Activated CD8-positive, alpha-beta T cell treated with anti-CD3 and anti-CD28 coated beads, Interleukin-2, amount 10 ng/mL, durations not matched to agents 7 days and 5 days (primary cell): ENCODE measurements around the gene MTHFD1L. TPM values are rescaled to one million over a fixed set of nuclear protein-coding genes. Genes with fewer than 3 reads are reported as not detected.
"Not testable (repeated sequence)": the region's sequence is repeated elsewhere in the genome, so short reads cannot be mapped to it uniquely, and the experiment has no call there.

Experiments
- ATAC-seq: fragments of 150-1000 bp; cut with Tn5 transposase; one replicate; pipeline ENCODE4 v1.10.0; 2021; ENCODE audit warnings: moderate library complexity
- CTCF ChIA-PET: fragments of 350-600 bp; sonication (Branson Sonifier 250); formaldehyde crosslinking; loops from one replicate; lab custom pipeline; 2021; ENCODE audit warnings: antibody characterized with exemption; lab: Charles Lee
- POLR2A ChIA-PET: fragments of 350-600 bp; sonication (Branson Sonifier 250); formaldehyde crosslinking; loops from one replicate; lab custom pipeline; 2021; ENCODE audit warnings: antibody characterized with exemption; lab: Charles Lee
- DNase-seq: peaks from one replicate; pipeline ENCODE4 v3.0.0-alpha.2; 2020
- H3K27ac Mint-ChIP-seq: one replicate; pipeline ENCODE4 v1.8.0; 2021; ENCODE audit warnings: mild to moderate bottlenecking, mixed read lengths
- H3K27me3 Mint-ChIP-seq: one replicate; pipeline ENCODE4 v1.8.0; 2021; ENCODE audit warnings: low read depth, mixed read lengths
- H3K36me3 Mint-ChIP-seq: one replicate; pipeline ENCODE4 v1.8.0; 2021; ENCODE audit warnings: low read depth, mixed read lengths
- H3K4me1 Mint-ChIP-seq: one replicate; pipeline ENCODE4 v1.8.0; 2021; ENCODE audit warnings: low read depth, mixed read lengths
- H3K4me3 Mint-ChIP-seq: one replicate; pipeline ENCODE4 v1.8.0; 2021; ENCODE audit warnings: mild to moderate bottlenecking, mixed read lengths
- H3K9me3 Mint-ChIP-seq: one replicate; pipeline ENCODE4 v1.8.0; 2022; ENCODE audit warnings: mixed read lengths; ENCODE audit not compliant: insufficient read depth
- total RNA-seq, 2 experiments: library from RNA; stranded (reverse); gene quantifications; one replicate each; pipeline ENCODE4 v1.2.3, GENCODE V29; 2021

MTHFD1L gene
- total RNA-seq, 2 experiments from 2014 or later = 59.7 to 62.3 TPM

DNA sequence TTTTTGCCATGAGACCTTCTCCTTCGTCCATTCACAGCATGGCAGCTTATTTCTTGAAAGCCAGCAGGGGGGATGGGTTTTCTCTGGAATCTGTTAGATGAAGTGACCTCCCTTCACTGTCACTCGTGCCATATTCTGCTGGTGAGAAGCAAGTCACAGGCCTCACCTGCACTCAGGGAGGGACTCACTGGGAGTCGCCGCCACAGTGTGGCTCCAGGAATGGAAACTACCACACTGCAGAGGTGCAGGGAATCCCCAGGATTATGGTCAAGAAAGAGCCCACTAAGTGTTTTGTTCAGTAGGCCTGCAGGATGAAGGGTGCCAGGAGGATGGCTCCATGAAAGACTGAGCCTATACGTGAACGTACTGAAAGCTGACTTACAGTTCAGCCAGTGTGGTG is 213.2 kb downstream of the MTHFD1L start:
- Mint-ChIP-seq H3K36me3 (peaks cover 23% of the 10 kb centered on the region), H3K27me3 (no peaks in the 10 kb centered on the region), H3K9me3 (peaks cover 4% of the 10 kb centered on the region), H3K4me1 (no peaks in the 10 kb centered on the region), H3K4me3 (no peak overlapping the region), H3K27ac (peak overlapping the region; percentile 47)
- DNase-seq = no peak
- POLR2A ChIA-PET = no interaction called here
- ATAC-seq = no peak
- CTCF ChIA-PET = interaction anchor here (1.0 kb wide), 1 partner anchor 246 kb away, joined by 3 read pairs; no protein-coding TSS in a partner anchor

DNA sequence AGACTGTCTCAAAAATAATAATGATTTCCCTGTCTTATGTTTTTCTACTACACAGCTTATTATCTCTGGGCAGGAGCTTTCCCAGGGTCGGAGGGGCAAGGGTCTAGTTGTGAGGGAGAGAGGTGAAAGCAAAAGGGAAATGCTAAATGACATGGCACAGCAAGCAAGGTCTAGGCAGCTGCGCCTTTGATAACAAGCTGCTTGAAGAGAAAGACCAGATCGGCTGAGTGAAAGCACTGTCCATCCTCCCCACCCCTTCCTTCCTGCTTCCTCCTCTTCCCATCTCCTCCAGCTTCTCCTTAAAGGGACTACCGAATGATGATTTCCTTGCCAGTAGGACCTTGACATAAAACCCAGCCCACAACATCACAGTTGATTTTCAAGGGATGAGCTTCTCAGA is 216.2 kb downstream of the MTHFD1L start:
- POLR2A ChIA-PET = no interaction called here
- Mint-ChIP-seq H3K27ac (no peak overlapping the region), H3K27me3 (no peaks in the 10 kb centered on the region), H3K4me3 (no peak overlapping the region), H3K36me3 (peaks cover 16% of the 10 kb centered on the region), H3K4me1 (no peaks in the 10 kb centered on the region), H3K9me3 (no peaks in the 10 kb centered on the region)
- DNase-seq = no peak
- CTCF ChIA-PET = interaction anchor here (1.1 kb wide), 3 partner anchors 75 to 243 kb away, joined by 3 read pairs; no protein-coding TSS in a partner anchor
- no peak for ATAC-seq

DNA sequence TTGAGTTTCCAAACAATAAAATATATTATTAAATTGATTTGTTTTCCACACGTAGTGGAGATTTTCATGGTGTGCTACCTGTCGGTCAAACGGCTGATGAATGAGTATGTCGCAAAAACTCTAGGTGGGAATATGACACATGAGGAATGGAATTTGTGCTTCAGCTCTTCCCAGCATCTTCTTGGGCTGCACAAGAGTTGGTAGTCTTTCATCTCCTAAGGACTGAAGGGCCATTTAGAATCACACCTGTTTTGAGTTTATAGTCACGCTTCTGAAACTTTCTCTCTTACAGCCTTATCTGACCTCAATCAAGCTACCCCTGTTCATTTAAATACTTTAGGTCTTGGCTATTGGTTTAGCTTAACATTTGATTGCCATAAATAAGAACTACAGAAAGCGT is 216.6 kb downstream of the MTHFD1L start:
- no peaks in the 10 kb centered on the region for H3K4me1 Mint-ChIP-seq
- ChIA-PET POLR2A (no interaction called here), CTCF (interaction anchor here (1.1 kb wide), 3 partner anchors 75 to 242 kb away, joined by 3 read pairs; no protein-coding TSS in a partner anchor)
- H3K9me3 Mint-ChIP-seq = no peaks in the 10 kb centered on the region
- DNase-seq = no peak
- no peak overlapping the region for H3K27ac Mint-ChIP-seq
- no peak for ATAC-seq
- H3K27me3 Mint-ChIP-seq = no peaks in the 10 kb centered on the region
- H3K36me3 Mint-ChIP-seq = peaks cover 14% of the 10 kb centered on the region
- no peak overlapping the region for H3K4me3 Mint-ChIP-seq

DNA sequence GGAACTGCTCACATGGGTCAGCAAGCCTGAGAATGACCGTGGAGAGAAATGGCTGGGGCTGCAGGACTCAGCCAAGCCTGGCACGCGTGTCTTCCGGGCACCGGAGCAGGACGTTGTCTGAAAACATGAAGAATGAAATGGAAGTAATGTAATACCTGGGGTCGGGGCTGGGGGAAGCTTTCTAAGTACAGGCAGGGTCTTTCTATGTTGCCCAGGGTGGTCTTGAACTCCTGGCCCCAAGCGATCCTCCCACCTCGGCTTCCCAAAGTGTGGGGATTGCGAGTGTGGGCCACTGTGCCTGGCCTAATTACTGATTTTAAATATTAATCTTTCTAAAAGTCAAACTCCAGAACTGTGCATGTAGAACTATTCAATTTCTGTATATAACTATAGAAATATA is 218.8 kb downstream of the MTHFD1L start:
- ATAC-seq (no peak), DNase-seq (no peak)
- ChIA-PET POLR2A (no interaction called here), CTCF (interaction anchor here (1.0 kb wide), 1 partner anchor 71 kb away, joined by 3 read pairs; no protein-coding TSS in a partner anchor)
- H3K36me3 Mint-ChIP-seq = no peaks in the 10 kb centered on the region
- no peaks in the 10 kb centered on the region for H3K27me3 Mint-ChIP-seq
- no peak overlapping the region for H3K4me3 Mint-ChIP-seq
- H3K9me3 Mint-ChIP-seq = no peaks in the 10 kb centered on the region
- no peak overlapping the region for H3K27ac Mint-ChIP-seq
- H3K4me1 Mint-ChIP-seq = no peaks in the 10 kb centered on the region

DNA sequence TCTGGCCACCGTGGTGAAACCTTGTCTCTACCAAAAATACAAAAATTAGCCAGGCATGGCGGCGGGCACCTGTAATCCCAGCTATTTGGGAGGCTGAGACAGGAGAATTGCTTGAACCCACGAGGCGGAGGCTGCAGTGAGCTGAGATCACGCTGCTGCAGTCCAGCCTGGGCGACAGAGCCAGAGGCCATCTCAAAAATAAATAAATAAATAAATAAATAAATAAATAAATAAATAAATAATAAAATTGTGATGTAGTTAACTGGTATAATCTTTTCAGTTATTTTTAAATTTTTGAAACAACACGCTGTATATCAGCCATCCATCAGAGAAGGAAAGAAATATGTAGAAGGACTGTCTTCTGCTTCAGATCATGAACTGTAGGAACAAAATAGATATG is 221.6 kb downstream of the MTHFD1L start:
- H3K27ac Mint-ChIP-seq, POLR2A ChIA-PET, ATAC-seq: not testable (repeated sequence)

DNA sequence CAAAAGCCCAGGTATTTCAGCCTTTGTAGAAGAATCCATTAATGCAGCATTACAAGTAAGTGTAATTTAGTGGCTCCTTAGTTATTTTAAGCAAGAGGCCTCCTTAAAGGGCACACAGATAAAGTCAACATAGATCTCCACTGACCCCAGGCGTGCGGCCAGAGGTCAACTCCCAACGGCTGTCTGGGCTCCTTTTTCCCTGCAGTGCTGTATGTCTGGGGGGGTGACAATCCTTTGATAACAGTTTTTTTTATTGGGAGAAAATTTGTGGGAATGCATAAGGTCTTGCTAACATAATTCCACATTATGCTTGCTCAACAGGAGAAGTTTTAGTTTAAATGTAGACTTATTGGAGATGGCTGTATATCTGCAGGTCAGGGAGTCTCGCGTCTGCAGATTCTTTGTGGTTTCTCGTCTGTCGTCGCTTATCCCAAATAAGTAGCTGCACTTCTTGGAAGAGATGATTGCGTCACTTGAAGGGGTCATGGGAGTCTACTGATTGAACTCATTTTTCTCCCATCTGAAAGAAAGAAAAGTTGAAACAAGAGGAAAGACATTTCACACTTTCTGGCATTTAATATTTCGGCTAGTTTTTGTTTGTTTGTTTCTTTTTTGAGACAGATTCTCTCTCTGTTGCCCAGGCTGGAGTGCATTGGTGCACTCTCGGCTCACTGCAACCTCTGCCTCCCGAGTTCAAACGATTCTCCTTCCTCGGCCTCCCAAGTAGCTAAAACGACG is 222.5 kb downstream of the MTHFD1L start:
- POLR2A ChIA-PET = no interaction called here
- DNase-seq = no peak
- ATAC-seq = no peak

More for the DNA sequence above, 221.6 kb downstream of the MTHFD1L start:
- CTCF ChIA-PET, H3K27me3 Mint-ChIP-seq, DNase-seq, H3K4me3 Mint-ChIP-seq, H3K4me1 Mint-ChIP-seq, H3K9me3 Mint-ChIP-seq: not testable (repeated sequence)
- H3K36me3 Mint-ChIP-seq = peaks cover 14% of the 10 kb centered on the region

DNA sequence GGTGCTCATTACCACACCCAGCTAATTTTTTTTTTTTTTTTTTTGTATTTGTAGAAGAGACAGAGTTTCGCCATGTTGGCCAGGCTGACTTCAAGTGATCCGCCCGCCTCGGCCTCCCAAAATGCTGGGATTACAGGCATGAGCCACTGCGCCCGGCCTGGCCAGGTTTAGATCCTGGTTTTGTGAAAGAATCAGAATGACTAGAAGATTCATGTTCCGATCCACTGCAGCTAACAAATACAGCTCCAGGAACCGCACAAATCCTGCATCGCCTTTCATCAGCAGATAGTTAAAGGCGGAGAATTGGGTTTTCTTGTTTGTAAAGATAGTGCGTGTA is 223.1 kb downstream of the MTHFD1L start:
- no peak for ATAC-seq
- CTCF ChIA-PET = no interaction called here
- H3K36me3 Mint-ChIP-seq = peaks cover 25% of the 10 kb centered on the region
- H3K4me1 Mint-ChIP-seq = no peaks in the 10 kb centered on the region
- no peak overlapping the region for H3K4me3 Mint-ChIP-seq
- POLR2A ChIA-PET = no interaction called here
- no peaks in the 10 kb centered on the region for H3K9me3 Mint-ChIP-seq
- DNase-seq = no peak
- H3K27ac Mint-ChIP-seq = no peak overlapping the region
- no peaks in the 10 kb centered on the region for H3K27me3 Mint-ChIP-seq

More for the DNA sequence above, 222.5 kb downstream of the MTHFD1L start:
- Mint-ChIP-seq H3K4me1 (no peaks in the 10 kb centered on the region), H3K4me3 (no peak overlapping the region), H3K27me3 (no peaks in the 10 kb centered on the region), H3K36me3 (peaks cover 23% of the 10 kb centered on the region), H3K9me3 (no peaks in the 10 kb centered on the region), H3K27ac (no peak overlapping the region)
- CTCF ChIA-PET = no interaction called here

DNA sequence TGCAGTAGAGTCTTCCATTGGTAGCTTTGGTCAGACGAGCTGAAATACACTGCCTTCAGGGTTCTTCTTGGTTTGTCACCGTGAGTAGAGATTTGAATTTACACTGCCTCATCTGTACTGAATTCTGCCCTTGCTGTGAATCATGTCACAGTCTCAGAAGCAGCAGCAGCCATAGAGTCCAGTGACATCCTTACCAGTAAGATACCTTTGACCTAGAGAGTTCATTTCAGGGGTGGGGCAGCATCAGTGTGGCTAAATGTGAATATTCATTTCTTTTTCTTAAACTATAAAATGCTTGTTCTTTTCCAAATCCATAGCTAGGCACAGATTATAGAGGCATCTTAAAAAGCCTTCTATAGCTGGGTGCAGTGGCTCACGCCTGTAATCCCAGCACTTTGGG is 223.5 kb downstream of the MTHFD1L start:
- H3K4me1 Mint-ChIP-seq = no peaks in the 10 kb centered on the region
- no peak for ATAC-seq
- no peak for DNase-seq
- H3K27ac Mint-ChIP-seq = no peak overlapping the region
- ChIA-PET POLR2A (no interaction called here), CTCF (no interaction called here)
- no peak overlapping the region for H3K4me3 Mint-ChIP-seq
- peaks cover 28% of the 10 kb centered on the region for H3K36me3 Mint-ChIP-seq
- H3K27me3 Mint-ChIP-seq = no peaks in the 10 kb centered on the region
- H3K9me3 Mint-ChIP-seq = no peaks in the 10 kb centered on the region

DNA sequence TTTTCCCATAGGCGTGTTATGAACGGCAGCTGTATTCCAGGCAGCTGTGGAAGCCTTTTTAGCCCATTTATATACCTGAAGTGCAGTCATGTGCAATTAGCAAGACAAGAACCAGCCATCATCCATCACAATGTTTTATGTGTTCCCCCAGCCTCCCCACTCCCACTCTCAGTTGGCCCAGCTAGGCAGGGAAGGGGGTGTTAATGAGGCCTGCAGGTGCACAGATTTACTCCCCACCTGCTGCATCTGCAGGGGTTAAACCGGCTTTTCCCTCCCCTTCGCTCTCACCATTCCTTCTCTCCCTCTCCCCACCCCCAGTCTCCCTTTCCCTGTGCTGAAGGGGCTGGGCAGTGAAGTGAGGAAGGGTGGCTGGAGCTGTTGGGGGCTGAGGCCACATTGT is 224.5 kb downstream of the MTHFD1L start:
- ChIA-PET POLR2A (no interaction called here), CTCF (no interaction called here)
- ATAC-seq = no peak
- H3K4me1 Mint-ChIP-seq = no peaks in the 10 kb centered on the region
- peaks cover 33% of the 10 kb centered on the region for H3K36me3 Mint-ChIP-seq
- DNase-seq = no peak
- H3K27ac Mint-ChIP-seq = no peak overlapping the region
- H3K4me3 Mint-ChIP-seq = no peak overlapping the region
- no peaks in the 10 kb centered on the region for H3K9me3 Mint-ChIP-seq
- H3K27me3 Mint-ChIP-seq = no peaks in the 10 kb centered on the region

DNA sequence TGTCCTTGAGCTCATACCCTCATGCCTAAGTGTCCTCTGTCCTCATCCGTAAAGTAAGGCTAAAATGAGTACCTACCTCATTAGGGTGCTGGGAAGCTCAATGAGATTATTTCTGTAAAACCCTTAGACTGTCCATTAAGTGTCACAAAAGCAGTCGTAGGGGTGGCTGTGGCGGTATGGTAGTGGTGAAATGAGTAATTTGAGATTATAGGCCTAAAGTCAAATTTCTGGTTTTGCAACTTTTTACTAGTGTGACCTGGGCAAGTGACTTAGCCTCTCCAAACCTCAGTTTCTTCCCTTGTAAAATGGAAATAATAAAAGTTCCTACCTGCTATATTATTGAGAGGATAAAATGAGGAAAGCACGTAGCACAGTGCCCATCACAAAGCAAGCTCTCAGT is 226.1 kb downstream of the MTHFD1L start:
- H3K4me1 Mint-ChIP-seq = no peaks in the 10 kb centered on the region
- no peaks in the 10 kb centered on the region for H3K9me3 Mint-ChIP-seq
- POLR2A ChIA-PET = no interaction called here
- ATAC-seq (no peak), DNase-seq (no peak)
- CTCF ChIA-PET = no interaction called here
- no peak overlapping the region for H3K4me3 Mint-ChIP-seq
- H3K27me3 Mint-ChIP-seq = no peaks in the 10 kb centered on the region
- H3K27ac Mint-ChIP-seq = no peak overlapping the region
- H3K36me3 Mint-ChIP-seq = peaks cover 42% of the 10 kb centered on the region

DNA sequence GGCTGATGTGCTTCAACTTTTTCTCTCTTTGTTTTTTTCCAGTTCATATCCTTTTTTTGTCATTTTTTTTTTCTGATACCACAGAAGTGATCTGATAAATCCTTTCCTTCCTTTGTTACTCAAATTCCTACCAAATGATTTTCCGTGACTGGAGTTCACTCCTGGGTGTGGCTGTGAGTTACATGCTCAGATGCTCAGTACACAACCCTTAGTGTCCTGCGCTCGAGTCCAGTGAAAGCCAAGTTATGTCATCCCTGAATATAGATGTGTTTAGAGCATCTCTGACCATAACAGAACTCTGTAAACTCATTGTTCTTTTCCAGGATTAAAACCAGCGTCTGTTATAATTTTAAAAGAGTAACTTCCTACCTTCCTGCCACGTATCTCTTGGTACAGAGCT is 227.1 kb downstream of the MTHFD1L start:
- H3K9me3 Mint-ChIP-seq = no peaks in the 10 kb centered on the region
- no peaks in the 10 kb centered on the region for H3K27me3 Mint-ChIP-seq
- H3K27ac Mint-ChIP-seq = no peak overlapping the region
- CTCF ChIA-PET = no interaction called here
- no peak overlapping the region for H3K4me3 Mint-ChIP-seq
- POLR2A ChIA-PET = no interaction called here
- ATAC-seq = no peak
- H3K36me3 Mint-ChIP-seq = peaks cover 52% of the 10 kb centered on the region
- H3K4me1 Mint-ChIP-seq = peaks cover 5% of the 10 kb centered on the region
- DNase-seq = no peak

DNA sequence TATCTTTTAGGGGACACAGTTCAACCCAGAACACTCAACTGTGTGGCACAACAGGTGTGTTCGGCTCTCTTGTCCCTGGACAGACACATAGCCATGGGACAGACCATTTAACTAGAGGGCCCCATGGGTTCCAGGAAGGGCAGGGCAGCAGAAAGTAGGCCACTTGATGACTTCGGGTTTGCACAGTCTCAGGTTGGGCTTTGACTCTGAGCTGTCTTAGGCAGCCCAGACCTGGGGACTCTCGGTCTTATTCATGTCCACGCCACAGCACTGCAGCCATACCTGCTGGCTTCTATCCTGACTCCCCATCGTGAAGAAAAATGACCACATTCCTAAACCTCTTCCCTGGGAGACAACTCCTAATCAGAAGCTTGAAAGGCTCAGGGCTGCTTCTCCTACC is 228.2 kb downstream of the MTHFD1L start:
- Mint-ChIP-seq H3K36me3 (peaks cover 55% of the 10 kb centered on the region), H3K27ac (no peak overlapping the region), H3K4me1 (peaks cover 11% of the 10 kb centered on the region), H3K9me3 (no peaks in the 10 kb centered on the region), H3K27me3 (no peaks in the 10 kb centered on the region), H3K4me3 (no peak overlapping the region)
- DNase-seq = no peak
- ATAC-seq = no peak
- CTCF ChIA-PET = no interaction called here
- POLR2A ChIA-PET = no interaction called here
